Activated B cell treated with CpG ODN at 0.5 μM for 24 hours (primary cell): ENCODE results near the gene IFNG-AS1. TPM values are rescaled to one million over a fixed set of nuclear protein-coding genes. Genes with fewer than 3 reads are reported as not detected.

Source experiments
- ATAC-seq: fragments of 200-7000 bp; cut with Tn5 transposase; one replicate; pipeline ENCODE4 v1.10.0; 2021; ENCODE audit warnings: low read depth, mild to moderate bottlenecking, moderate library complexity
- CTCF ChIA-PET: fragments of 350-600 bp; sonication (Branson Sonifier 250); formaldehyde crosslinking; loops from one replicate; lab custom pipeline; 2021; ENCODE audit warnings: antibody characterized with exemption; lab: Charles Lee
- POLR2A ChIA-PET: fragments of 350-600 bp; sonication (Branson Sonifier 250); formaldehyde crosslinking; loops from one replicate; lab custom pipeline; 2021; ENCODE audit warnings: antibody characterized with exemption; lab: Charles Lee
- DNase-seq: peaks from one replicate; pipeline ENCODE4 v3.0.0; 2022
- H3K27ac Mint-ChIP-seq: one replicate; pipeline ENCODE4 v1.8.0; 2020; ENCODE audit warnings: mixed read lengths
- H3K27me3 Mint-ChIP-seq: one replicate; pipeline ENCODE4 v1.8.0; 2021; ENCODE audit warnings: mixed read lengths
- H3K36me3 Mint-ChIP-seq: one replicate; pipeline ENCODE4 v1.8.0; 2021; ENCODE audit warnings: low read depth, mixed read lengths
- H3K4me1 Mint-ChIP-seq: one replicate; pipeline ENCODE4 v1.8.0; 2021; ENCODE audit warnings: mixed read lengths
- H3K4me3 Mint-ChIP-seq: one replicate; pipeline ENCODE4 v1.8.0; 2020; ENCODE audit warnings: mild to moderate bottlenecking, mixed read lengths
- H3K9me3 Mint-ChIP-seq: one replicate; pipeline ENCODE4 v1.8.0; 2020; ENCODE audit warnings: mixed read lengths
- intact Hi-C: fragments of 100-400 bp; cut with micrococcal nuclease; formaldehyde crosslinking; loops from one replicate; pipeline ENCODE4 v1.15.1; 2024
- total RNA-seq: library from RNA; stranded (reverse); gene quantifications from 2 replicates; pipeline ENCODE4 v1.2.3, GENCODE V29; 2022
- TF ChIP-seq, protein P1 (sequence below): fragments of 200-600 bp; IDR thresholded peaks from one replicate; pipeline ENCODE4 v1.8.0; 2022; ENCODE audit warnings: antibody characterized with exemption, mild to moderate bottlenecking

The IFNG-AS1 gene
- total RNA-seq, 1 donor from 2014 or later = 3.2 TPM

DNA sequence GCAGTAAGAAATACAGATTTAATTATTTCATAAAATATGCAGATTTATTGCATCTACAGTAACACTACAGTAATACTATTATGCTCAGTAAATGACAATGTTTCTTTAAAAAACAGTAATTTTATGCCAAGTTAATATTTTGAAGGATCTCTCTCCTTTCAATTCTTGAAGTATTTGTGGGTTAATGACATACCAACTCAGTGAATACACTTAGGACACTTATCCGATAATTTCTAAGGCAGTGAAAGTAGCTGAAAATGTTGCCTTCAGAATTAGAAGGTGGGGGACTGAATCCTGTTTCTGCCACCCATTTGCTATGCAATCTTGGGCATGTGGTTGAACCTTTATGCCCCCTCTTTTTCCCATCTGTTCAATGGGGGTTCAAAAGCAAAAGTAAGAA lies 24.8 kb upstream of the IFNG-AS1 start:
- intact Hi-C loops = no loop called here
- TF ChIP-seq, protein P1, sequence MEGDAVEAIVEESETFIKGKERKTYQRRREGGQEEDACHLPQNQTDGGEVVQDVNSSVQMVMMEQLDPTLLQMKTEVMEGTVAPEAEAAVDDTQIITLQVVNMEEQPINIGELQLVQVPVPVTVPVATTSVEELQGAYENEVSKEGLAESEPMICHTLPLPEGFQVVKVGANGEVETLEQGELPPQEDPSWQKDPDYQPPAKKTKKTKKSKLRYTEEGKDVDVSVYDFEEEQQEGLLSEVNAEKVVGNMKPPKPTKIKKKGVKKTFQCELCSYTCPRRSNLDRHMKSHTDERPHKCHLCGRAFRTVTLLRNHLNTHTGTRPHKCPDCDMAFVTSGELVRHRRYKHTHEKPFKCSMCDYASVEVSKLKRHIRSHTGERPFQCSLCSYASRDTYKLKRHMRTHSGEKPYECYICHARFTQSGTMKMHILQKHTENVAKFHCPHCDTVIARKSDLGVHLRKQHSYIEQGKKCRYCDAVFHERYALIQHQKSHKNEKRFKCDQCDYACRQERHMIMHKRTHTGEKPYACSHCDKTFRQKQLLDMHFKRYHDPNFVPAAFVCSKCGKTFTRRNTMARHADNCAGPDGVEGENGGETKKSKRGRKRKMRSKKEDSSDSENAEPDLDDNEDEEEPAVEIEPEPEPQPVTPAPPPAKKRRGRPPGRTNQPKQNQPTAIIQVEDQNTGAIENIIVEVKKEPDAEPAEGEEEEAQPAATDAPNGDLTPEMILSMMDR = no peak
- no peak overlapping the region for H3K27ac Mint-ChIP-seq
- H3K36me3 Mint-ChIP-seq = no peaks in the 10 kb centered on the region
- H3K4me1 Mint-ChIP-seq = peaks cover 19% of the 10 kb centered on the region
- no peak overlapping the region for H3K4me3 Mint-ChIP-seq
- ATAC-seq (no peak), DNase-seq (no peak)
- no peaks in the 10 kb centered on the region for H3K27me3 Mint-ChIP-seq
- ChIA-PET CTCF (interaction anchor here (1.0 kb wide), 1 partner anchor 610 kb away, joined by 3 read pairs; no protein-coding TSS in a partner anchor), POLR2A (no interaction called here)
- H3K9me3 Mint-ChIP-seq = peaks cover 5% of the 10 kb centered on the region

DNA sequence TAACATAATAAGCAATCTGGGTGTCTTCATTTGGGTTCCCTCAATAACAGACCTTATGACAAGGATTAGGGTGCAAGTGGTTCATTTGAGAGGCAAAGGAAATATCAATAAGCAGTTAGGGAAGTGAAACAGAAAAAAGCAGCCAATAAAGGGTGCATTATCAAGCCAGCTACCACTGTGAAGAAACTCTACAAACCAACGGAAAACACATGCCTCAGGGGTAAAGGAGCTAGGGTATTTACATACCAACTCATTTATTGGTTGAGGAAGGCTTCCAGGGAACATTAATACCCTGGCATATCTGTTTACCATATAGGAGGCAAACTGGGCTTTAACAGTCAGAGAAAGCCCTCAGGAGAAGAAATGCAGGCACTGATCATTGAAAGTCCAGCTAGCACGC lies 22.7 kb upstream of the IFNG-AS1 start:
- Mint-ChIP-seq H3K27me3 (no peaks in the 10 kb centered on the region), H3K36me3 (no peaks in the 10 kb centered on the region), H3K4me1 (peaks cover 19% of the 10 kb centered on the region), H3K27ac (no peak overlapping the region), H3K9me3 (no peaks in the 10 kb centered on the region), H3K4me3 (no peak overlapping the region)
- no peak for DNase-seq
- TF ChIP-seq, protein P1 = no peak
- ATAC-seq = no peak
- intact Hi-C loops = no loop called here
- CTCF ChIA-PET = interaction anchor here (1.8 kb wide), 1 partner anchor 611 kb away, joined by 7 read pairs; no protein-coding TSS in a partner anchor
- POLR2A ChIA-PET = interaction anchor here (0.6 kb wide), 1 partner anchor 94 kb away, joined by 10 read pairs; no protein-coding TSS in a partner anchor

DNA sequence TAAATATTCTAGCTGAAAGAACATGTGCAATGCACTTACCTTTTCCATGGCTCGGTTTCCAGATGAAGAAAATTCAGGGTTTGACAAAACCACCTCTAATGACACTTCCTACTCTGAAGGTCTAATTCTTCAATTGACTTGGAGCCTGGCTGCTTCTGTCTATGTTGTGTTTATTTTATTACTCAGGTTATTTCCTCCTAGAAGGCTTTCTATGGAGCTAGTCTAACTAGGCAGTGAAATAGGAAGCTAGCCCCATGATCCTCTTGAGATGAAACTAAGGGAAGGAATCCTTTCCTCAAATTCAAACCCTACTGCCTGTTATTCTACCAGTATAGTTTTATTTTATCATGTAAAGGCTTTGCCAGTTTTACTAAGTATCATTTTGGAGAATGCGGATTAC lies 20.9 kb upstream of the IFNG-AS1 start:
- no peak overlapping the region for H3K4me3 Mint-ChIP-seq
- no peak overlapping the region for H3K27ac Mint-ChIP-seq
- ATAC-seq = no peak
- intact Hi-C loops = no loop called here
- H3K4me1 Mint-ChIP-seq = peaks cover 19% of the 10 kb centered on the region
- no peaks in the 10 kb centered on the region for H3K36me3 Mint-ChIP-seq
- no peaks in the 10 kb centered on the region for H3K9me3 Mint-ChIP-seq
- DNase-seq = no peak
- ChIA-PET CTCF (no interaction called here), POLR2A (no interaction called here)
- TF ChIP-seq, protein P1 = no peak
- H3K27me3 Mint-ChIP-seq = no peaks in the 10 kb centered on the region

DNA sequence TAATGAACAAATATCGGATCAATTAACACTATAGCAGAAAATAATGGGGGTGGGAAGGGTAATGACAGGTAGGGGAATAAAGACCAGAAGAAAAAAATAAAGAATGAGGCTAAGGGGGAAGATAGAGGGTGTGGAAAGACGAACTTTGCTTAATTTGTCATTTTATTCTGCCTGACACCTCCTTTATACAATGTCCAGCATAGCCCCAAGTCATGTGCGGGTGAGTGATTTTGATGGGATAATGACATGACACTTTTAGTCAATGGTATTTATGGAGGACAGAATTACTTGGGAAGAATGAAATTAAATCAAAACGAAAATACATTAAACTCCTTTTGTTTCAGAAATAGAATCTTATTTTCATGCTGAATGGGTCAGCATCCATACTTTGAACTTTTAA lies 20.5 kb upstream of the IFNG-AS1 start:
- Mint-ChIP-seq H3K27ac (no peak overlapping the region), H3K27me3 (no peaks in the 10 kb centered on the region), H3K4me1 (peaks cover 19% of the 10 kb centered on the region), H3K4me3 (no peak overlapping the region), H3K36me3 (no peaks in the 10 kb centered on the region), H3K9me3 (no peaks in the 10 kb centered on the region)
- no peak for DNase-seq
- intact Hi-C loops = no loop called here
- ChIA-PET POLR2A (no interaction called here), CTCF (no interaction called here)
- TF ChIP-seq, protein P1 = no peak
- no peak for ATAC-seq

DNA sequence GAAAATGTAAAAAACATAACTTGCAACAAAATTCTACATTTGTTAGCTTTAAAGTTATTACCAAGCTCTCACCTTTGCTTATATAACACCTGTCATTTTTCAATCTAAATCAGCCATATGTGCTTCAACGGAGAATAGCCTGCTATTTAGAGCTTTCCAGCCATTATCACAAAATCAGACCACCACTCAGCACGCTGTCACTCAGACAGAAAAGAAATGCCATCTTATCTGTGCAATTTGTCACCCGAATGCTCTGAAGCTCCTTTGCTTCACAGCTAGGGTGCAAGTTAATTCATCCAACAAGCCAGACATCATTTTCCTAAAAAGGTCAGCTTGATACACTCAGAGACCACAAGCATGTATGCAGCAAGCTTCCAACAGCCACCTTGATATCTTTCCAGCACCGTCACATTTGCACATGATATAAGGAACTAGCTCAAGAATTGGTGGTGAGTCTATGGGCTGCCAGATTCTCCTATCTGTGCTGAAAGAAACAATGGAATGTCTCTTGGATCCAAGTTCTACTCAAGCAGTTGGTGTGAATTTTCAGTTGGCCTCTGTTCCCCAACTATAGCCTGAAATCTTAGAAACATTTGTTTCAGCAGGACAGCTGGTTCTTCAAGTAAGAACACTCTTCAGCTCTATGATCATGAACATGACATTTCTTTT lies 20.0 kb upstream of the IFNG-AS1 start:
- ChIA-PET POLR2A (no interaction called here), CTCF (no interaction called here)
- TF ChIP-seq, protein P1 = no peak
- H3K9me3 Mint-ChIP-seq = no peaks in the 10 kb centered on the region
- no peak overlapping the region for H3K4me3 Mint-ChIP-seq
- H3K4me1 Mint-ChIP-seq = peaks cover 19% of the 10 kb centered on the region
- DNase-seq (no peak), ATAC-seq (no peak)
- no peaks in the 10 kb centered on the region for H3K36me3 Mint-ChIP-seq
- intact Hi-C loops = no loop called here
- H3K27me3 Mint-ChIP-seq = no peaks in the 10 kb centered on the region
- no peak overlapping the region for H3K27ac Mint-ChIP-seq
